Neural cell (in vitro differentiated cells): ENCODE measurements around the gene SLX4IP. TPM values are rescaled to one million over a fixed set of nuclear protein-coding genes. Genes with fewer than 3 reads are reported as not detected.

Source experiments
- H2AFZ ChIP-seq: fragments of 200-600, 300-800 bp; sonication (generic), shearing (Covaris generic); 2 replicates; pipeline ENCODE4 v1.6.0; 2014; ENCODE audit warnings: low read depth, mild to moderate bottlenecking, antibody characterized with exemption, low read length, moderate library complexity
- H3F3A ChIP-seq: fragments of 200-600 bp; shearing (Covaris generic); 2 replicates; pipeline ENCODE4 v1.6.1; 2016; ENCODE audit warnings: mild to moderate bottlenecking, moderate library complexity, mixed read lengths, antibody characterized with exemption, low read length; ENCODE audit not compliant: insufficient read depth, poor library complexity, severe bottlenecking
- H3K27ac ChIP-seq: fragments of 200-600, 300-800 bp; sonication (generic), shearing (Covaris generic); 2 replicates; pipeline ENCODE4 v1.5.1; 2014; ENCODE audit warnings: mild to moderate bottlenecking, low read length, moderate library complexity
- H3K27me3 ChIP-seq: fragments of 300-800, 200-600 bp; sonication (generic), shearing (Covaris generic); 2 replicates; pipeline ENCODE4 v1.6.0; 2014; ENCODE audit warnings: mild to moderate bottlenecking, low read depth, low read length, moderate library complexity; ENCODE audit not compliant: insufficient read depth
- H3K36me3 ChIP-seq: fragments of 300-800, 200-600 bp; sonication (generic), shearing (Covaris generic); 2 replicates; pipeline ENCODE4 v1.5.1; 2014; ENCODE audit warnings: mild to moderate bottlenecking, antibody characterized with exemption, low read length, moderate library complexity; ENCODE audit not compliant: insufficient read depth
- H3K4me2 ChIP-seq: fragments of 300-800, 200-600 bp; sonication (generic), shearing (Covaris generic); 2 replicates; pipeline ENCODE4 v1.6.0; 2014; ENCODE audit warnings: mild to moderate bottlenecking, low read length
- H3K4me3 ChIP-seq: fragments of 300-800, 200-600 bp; sonication (generic), shearing (Covaris generic); 2 replicates; pipeline ENCODE4 v1.5.1; 2014; ENCODE audit warnings: mild to moderate bottlenecking, low read length, moderate library complexity
- H3K79me2 ChIP-seq: fragments of 200-600 bp; shearing (Covaris generic); replicated peaks from 2 replicates; pipeline ENCODE4 v1.6.0; 2014; ENCODE audit warnings: mild to moderate bottlenecking, low read length, moderate library complexity; ENCODE audit not compliant: insufficient read depth
- H3K9ac ChIP-seq: fragments of 300-800, 200-600 bp; sonication (generic), shearing (Covaris generic); 2 replicates; pipeline ENCODE4 v1.6.1; 2016; ENCODE audit warnings: mild to moderate bottlenecking, low read length, mixed read lengths
- H3K9me2 ChIP-seq: fragments of 200-600 bp; shearing (Covaris generic); 2 replicates; pipeline ENCODE4 v1.6.1; 2016; ENCODE audit warnings: mild to moderate bottlenecking, low read length, mixed read lengths; ENCODE audit not compliant: insufficient read depth
- H3K9me3 ChIP-seq: fragments of 200-600, 300-800 bp; sonication (generic), shearing (Covaris generic); 2 replicates; pipeline ENCODE4 v1.6.1; 2016; ENCODE audit warnings: mild to moderate bottlenecking, mixed run types, low read length, moderate library complexity, mixed read lengths
- H4K20me1 ChIP-seq: fragments of 200-600 bp; shearing (Covaris generic); 2 replicates; pipeline ENCODE4 v1.6.1; 2016; ENCODE audit warnings: mild to moderate bottlenecking, mixed run types; ENCODE audit not compliant: insufficient read depth
- EP300 ChIP-seq: fragments of 450-650 bp; conservative IDR thresholded peaks from 2 replicates; pipeline ENCODE4 v1.6.1; 2014; ENCODE audit warnings: antibody characterized with exemption, mild to moderate bottlenecking, moderate library complexity; ENCODE audit not compliant: poor library complexity, severe bottlenecking
- EZH2 ChIP-seq: fragments of 200-600, 300-800 bp; shearing (Covaris generic), sonication (generic); IDR thresholded peaks from 2 replicates; pipeline ENCODE4 v1.6.1; 2014; ENCODE audit warnings: antibody characterized with exemption, low read length, borderline replicate concordance, mild to moderate bottlenecking; ENCODE audit not compliant: insufficient read depth, poor library complexity, severe bottlenecking
- MXI1 ChIP-seq: fragments of 450-650 bp; conservative IDR thresholded peaks from 2 replicates; pipeline ENCODE4 v1.6.1; 2014; ENCODE audit warnings: antibody characterized with exemption, mild to moderate bottlenecking; ENCODE audit not compliant: poor library complexity, severe bottlenecking
- POLR2AphosphoS5 ChIP-seq: IDR thresholded peaks from 2 replicates; pipeline ENCODE4 v1.6.1; 2012
- RAD21 ChIP-seq: fragments of 450-650 bp; conservative IDR thresholded peaks from 2 replicates; pipeline ENCODE4 v1.6.1; 2014; ENCODE audit warnings: antibody characterized with exemption, mild to moderate bottlenecking, moderate library complexity
- SMC3 ChIP-seq: fragments of 450-650 bp; conservative IDR thresholded peaks from 2 replicates; pipeline ENCODE4 v1.6.1; 2014; ENCODE audit warnings: antibody characterized with exemption, mild to moderate bottlenecking, moderate library complexity; ENCODE audit not compliant: poor library complexity
- TAF1 ChIP-seq: IDR thresholded peaks from 2 replicates; pipeline ENCODE4 v1.6.1; 2012; ENCODE audit warnings: low read depth
- polyA plus RNA-seq: library from polyadenylated mRNA; depleted of rRNA; stranded (reverse); fragments of >200 nt; gene quantifications from 2 replicates; pipeline ENCODE4 v1.2.3, GENCODE V29; 2014
- TF ChIP-seq, protein P1 (sequence below): fragments of 450-650 bp; IDR thresholded peaks from 2 replicates; pipeline ENCODE4 v1.5.1; 2014; ENCODE audit warnings: antibody characterized with exemption, mild to moderate bottlenecking, moderate library complexity; ENCODE audit not compliant: poor library complexity, severe bottlenecking
- TF ChIP-seq, protein P2 (sequence below): IDR thresholded peaks from 2 replicates; pipeline ENCODE4 v1.6.1; 2012; ENCODE audit warnings: borderline replicate concordance

SLX4IP gene
- polyA plus RNA-seq, 1 donor from 2014 or later, result 6.4 TPM

- TF ChIP-seq TAF1, result no peak
- TF ChIP-seq SMC3, result no peak
- no peak for TF ChIP-seq POLR2AphosphoS5
- TF ChIP-seq, protein P1, sequence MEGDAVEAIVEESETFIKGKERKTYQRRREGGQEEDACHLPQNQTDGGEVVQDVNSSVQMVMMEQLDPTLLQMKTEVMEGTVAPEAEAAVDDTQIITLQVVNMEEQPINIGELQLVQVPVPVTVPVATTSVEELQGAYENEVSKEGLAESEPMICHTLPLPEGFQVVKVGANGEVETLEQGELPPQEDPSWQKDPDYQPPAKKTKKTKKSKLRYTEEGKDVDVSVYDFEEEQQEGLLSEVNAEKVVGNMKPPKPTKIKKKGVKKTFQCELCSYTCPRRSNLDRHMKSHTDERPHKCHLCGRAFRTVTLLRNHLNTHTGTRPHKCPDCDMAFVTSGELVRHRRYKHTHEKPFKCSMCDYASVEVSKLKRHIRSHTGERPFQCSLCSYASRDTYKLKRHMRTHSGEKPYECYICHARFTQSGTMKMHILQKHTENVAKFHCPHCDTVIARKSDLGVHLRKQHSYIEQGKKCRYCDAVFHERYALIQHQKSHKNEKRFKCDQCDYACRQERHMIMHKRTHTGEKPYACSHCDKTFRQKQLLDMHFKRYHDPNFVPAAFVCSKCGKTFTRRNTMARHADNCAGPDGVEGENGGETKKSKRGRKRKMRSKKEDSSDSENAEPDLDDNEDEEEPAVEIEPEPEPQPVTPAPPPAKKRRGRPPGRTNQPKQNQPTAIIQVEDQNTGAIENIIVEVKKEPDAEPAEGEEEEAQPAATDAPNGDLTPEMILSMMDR, result no peak
- no peak for TF ChIP-seq EP300
- no peak for TF ChIP-seq MXI1
- no peak overlapping the region for H3K27ac ChIP-seq
- no peak overlapping the region for H3K9ac ChIP-seq
- no peaks in the 10 kb centered on the region for H3F3A ChIP-seq
- H3K9me3 ChIP-seq, result no peaks in the 10 kb centered on the region
- H3K79me2 ChIP-seq, result peaks cover 10% of the 10 kb centered on the region
- H3K36me3 ChIP-seq, result no peaks in the 10 kb centered on the region
- no peaks in the 10 kb centered on the region for H3K9me2 ChIP-seq
- no peaks in the 10 kb centered on the region for H3K27me3 ChIP-seq
- H3K4me2 ChIP-seq, result no peak overlapping the region
- H2AFZ ChIP-seq, result no peak overlapping the region
- H4K20me1 ChIP-seq, result no peaks in the 10 kb centered on the region
- no peak overlapping the region for H3K4me3 ChIP-seq
Observed at GRCh38 chr20:10438217-10438616, 3.1 kb downstream of the SLX4IP start.

DNA sequence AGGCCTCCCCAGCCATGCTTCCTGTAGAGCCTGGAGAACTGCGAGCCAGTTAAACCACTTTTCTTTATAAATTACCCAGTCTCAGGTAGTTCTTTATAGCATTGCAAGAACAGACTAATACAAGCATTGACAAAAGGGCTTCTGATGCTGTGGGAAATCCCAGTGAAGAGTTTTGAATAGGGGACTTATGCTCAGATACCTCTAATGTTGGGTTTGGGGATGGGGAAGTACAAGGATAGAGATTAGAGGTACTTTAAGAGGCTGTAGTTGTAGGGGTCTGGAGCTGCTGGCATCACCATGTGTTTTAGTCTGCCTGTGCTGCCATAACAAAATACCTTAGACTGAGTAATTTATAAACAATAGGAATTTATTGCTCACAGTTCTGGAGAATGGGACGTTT, 8.8 kb downstream of the SLX4IP start:
- peaks cover 2% of the 10 kb centered on the region for H3K79me2 ChIP-seq
- no peak overlapping the region for H3K27ac ChIP-seq
- no peaks in the 10 kb centered on the region for H3F3A ChIP-seq
- H3K4me3 ChIP-seq, result no peak overlapping the region
- no peak overlapping the region for H3K4me2 ChIP-seq
- H3K27me3 ChIP-seq, result no peaks in the 10 kb centered on the region
- no peaks in the 10 kb centered on the region for H3K36me3 ChIP-seq
- no peaks in the 10 kb centered on the region for H3K9me2 ChIP-seq
- H2AFZ ChIP-seq, result no peak overlapping the region
- H3K9me3 ChIP-seq, result no peaks in the 10 kb centered on the region
- TF ChIP-seq TAF1 (no peak), RAD21 (no peak), MXI1 (no peak), SMC3 (no peak), POLR2AphosphoS5 (no peak), EZH2 (no peak), EP300 (no peak)
- TF ChIP-seq, protein P1, result no peak
- TF ChIP-seq, protein P2, sequence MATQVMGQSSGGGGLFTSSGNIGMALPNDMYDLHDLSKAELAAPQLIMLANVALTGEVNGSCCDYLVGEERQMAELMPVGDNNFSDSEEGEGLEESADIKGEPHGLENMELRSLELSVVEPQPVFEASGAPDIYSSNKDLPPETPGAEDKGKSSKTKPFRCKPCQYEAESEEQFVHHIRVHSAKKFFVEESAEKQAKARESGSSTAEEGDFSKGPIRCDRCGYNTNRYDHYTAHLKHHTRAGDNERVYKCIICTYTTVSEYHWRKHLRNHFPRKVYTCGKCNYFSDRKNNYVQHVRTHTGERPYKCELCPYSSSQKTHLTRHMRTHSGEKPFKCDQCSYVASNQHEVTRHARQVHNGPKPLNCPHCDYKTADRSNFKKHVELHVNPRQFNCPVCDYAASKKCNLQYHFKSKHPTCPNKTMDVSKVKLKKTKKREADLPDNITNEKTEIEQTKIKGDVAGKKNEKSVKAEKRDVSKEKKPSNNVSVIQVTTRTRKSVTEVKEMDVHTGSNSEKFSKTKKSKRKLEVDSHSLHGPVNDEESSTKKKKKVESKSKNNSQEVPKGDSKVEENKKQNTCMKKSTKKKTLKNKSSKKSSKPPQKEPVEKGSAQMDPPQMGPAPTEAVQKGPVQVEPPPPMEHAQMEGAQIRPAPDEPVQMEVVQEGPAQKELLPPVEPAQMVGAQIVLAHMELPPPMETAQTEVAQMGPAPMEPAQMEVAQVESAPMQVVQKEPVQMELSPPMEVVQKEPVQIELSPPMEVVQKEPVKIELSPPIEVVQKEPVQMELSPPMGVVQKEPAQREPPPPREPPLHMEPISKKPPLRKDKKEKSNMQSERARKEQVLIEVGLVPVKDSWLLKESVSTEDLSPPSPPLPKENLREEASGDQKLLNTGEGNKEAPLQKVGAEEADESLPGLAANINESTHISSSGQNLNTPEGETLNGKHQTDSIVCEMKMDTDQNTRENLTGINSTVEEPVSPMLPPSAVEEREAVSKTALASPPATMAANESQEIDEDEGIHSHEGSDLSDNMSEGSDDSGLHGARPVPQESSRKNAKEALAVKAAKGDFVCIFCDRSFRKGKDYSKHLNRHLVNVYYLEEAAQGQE, result no peak
- H3K9ac ChIP-seq, result no peak overlapping the region
- no peaks in the 10 kb centered on the region for H4K20me1 ChIP-seq
